ENCODE results near the gene PRIM1. TPM values are rescaled to one million over a fixed set of nuclear protein-coding genes. Genes with fewer than 3 reads are reported as not detected.
"Not testable (repeated sequence)": the region's sequence is repeated elsewhere in the genome, so short reads cannot be mapped to it uniquely, and the experiment has no call there.

Gene PRIM1
- polyA plus RNA-seq, 1 donor = 9.0 TPM

DNA sequence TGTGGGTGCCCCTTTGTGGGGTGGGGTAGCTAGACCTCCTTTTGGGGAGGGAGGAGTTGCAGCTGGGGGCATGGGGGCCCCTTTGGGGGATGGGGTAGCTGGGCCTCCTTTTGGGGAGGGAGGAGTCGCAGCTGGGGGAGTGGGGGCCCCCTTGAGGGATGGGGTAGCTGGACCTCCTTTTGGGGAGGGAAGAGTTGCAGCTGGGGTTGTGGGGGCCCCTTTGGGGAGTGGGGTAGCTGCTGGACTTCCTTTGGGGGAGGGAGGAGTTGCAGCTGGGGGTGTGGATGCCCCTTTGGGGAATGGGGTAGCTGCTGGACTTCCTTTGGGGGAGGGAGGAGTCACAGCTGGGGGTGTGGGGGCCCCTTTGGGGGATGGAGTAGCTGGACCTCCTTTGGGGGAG lies 34.0 kb downstream of the PRIM1 start:
- no peak for DNase-seq (ENCODE audit: low read depth)

DNA sequence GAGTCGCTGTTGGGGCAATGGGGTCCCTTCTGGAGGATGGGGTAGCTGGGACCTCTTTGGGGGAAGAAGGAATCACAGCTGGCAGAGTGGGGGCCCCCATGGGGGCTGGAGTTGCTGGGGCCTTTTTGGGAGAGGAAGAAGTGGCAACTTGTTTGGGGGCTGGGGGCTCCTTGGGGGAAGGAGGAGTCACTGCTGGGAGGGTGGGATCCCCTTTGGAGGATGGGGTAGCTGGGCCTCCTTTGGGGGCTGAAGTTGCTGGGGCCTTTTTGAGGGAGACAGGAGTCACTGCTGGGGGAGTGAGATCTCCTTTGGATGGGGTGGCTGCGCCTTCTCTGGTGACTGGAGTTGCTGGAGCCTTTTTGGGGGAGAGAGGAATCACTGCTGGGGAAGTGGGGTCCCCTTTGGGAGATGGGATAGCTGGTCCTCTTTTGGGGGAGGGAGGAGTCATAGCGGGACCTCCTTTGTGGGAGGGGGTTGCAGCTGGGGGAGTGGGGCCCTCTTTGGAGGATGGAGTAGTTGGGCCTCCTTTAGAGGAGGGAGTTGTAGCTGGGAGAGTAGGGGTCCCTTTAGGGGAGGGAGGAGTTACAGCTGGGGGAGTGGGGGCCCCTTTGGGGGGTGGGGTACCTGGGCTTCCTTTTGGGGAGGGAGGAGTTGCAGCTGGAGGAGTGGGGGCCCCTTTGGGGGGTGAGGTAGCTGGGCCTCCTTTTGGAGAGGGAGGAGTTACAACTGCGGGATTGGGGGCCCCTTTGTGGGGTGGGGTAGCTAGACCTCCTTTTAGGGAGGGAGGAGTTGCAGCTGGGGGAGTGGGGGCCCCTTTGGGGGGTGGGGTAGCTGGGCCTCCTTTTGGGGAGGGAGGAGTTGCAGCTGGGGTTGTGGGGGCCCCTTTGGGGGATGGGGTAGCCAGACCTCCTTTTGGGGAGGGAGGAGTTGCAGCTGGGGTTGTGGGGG lies 34.9 kb downstream of the PRIM1 start:
- DNase-seq (ENCODE audit: low read depth) = no peak

DNA sequence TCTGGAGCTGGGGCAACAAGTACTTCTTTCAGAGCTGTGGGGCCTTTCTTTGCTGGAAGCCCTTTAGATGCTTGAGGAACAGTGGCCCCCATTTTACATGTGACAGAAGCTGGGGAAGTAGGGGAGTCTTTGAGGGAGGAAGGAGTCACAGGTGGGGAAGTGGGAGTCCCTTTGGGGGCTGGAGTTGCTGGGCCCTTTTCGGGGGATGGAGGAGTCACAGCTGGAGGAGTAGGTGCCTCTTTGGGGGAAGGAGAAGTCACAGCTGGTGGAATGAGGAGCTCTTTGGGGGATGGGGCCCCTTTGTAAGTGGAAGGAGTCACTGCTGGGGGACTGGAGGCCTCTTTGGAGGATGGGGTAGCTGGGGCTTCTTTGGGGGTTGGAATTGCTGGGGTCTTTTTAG lies 35.7 kb downstream of the PRIM1 start:
- no peak for DNase-seq (ENCODE audit: low read depth)

DNA sequence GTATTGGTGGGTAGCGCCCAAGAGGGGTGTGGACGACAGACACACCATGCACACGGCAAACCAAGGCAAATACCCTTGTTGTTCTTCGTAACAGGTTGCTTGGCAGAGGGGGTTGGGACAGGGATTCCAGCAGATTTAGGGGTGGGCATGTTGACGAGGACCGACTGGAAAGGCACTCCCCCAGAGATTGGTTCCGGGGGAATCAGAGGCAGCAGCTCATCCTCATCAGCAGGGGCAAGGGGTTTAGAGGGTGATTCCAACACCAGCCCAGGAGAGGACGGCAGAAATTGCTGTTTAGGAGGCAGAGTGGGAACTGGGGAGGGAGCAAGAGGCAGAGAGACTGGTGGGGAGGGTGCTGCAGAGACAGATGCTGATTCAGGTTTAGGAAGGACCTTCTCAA lies 36.3 kb downstream of the PRIM1 start:
- DNase-seq (ENCODE audit: low read depth) = no peak

DNA sequence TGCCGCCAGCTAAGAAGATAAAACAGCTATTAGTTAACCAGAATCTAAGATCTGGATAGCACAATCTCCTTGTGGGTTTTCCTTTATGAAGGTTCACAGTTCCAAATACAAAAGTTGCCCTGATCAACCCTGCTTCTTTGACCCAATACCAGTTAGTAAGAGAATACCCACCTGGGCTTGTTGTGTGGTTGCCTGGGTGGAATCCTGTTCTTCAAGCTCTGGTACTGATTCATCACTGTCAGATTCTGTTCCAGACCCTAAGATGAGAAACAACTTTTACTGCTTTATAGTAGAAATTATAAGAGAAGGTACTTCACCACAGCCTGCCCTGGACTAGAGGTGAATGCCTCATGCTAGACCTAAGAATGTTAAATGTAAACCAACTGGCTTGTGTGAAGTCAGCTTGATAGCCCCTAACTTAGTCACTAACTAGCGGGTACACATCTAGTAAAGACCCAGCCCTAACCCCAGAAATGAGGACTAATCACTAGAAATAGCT lies 37.6 kb downstream of the PRIM1 start:
- DNase-seq (ENCODE audit: low read depth) = no peak

DNA sequence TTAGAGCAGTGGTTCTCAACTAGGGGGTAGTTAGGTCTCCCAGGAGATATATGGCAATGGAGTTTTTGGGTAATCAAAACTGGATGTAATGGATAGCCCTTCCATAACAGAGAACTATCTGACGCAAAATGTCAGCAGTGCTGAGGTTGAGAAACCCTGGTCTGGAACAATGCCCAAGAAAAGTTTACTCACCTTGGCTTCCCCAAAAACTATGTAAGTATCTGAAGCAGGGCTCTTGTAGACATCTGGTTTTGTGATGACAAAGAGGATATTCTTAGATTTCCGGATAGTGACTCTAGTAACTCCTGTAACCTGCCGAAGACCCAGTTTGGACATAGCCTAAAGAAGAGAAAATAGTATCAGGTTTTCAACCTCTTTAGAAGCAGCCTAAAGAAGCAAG lies 38.8 kb downstream of the PRIM1 start:
- DNase-seq (ENCODE audit: low read depth) = no peak

DNA sequence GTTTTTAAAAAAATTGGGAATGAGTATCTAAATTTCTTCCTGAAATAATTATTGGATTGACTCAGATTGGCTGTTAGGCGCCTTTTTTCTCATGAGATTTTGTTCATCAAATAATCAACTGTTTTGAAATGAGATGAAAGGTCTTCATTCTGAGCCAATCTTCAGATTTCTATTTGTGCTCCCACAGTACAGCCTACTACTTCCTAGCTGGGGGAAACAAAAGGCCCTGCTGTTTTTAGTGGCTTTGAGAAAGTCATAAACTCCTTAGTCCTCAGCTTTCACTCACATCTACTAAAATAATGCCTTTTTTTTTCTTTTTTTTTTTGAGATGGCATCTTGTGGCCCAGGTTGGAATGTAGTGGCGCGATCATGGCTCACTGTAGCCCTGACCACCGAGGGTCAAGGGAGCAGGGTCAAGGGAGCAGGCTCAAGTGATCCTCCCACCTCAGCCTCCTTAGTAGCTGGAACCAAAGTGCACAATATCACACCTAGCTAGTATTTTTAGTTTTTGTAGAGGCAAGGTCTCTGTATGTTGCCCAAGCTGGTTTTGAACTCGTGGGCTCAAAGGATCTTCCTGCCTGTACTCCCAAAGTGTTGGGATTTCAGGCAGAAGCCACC lies 42.3 kb downstream of the PRIM1 start:
- DNase-seq (ENCODE audit: low read depth) = no peak

DNA sequence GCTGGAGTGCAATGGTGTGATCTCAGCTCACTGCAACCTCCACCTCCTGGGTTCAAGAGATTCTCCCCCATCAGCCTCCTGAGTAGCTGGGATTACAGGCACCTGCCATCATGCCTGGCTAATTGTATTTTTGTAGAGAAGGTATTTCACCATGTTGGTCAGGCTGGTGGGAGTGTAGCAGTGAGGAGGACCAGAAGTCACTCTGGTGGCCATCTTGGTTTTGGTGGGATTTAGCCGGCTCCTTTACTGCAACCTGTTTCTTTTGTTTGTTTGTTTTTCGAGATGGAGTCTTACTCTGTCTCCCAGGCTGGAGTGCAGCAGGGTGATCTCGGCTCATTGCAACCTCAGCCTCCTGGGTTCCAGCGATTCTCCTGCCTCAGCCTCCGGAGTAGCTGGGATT lies 47.6 kb downstream of the PRIM1 start:
- not testable (repeated sequence) for DNase-seq (ENCODE audit: low read depth)

DNA sequence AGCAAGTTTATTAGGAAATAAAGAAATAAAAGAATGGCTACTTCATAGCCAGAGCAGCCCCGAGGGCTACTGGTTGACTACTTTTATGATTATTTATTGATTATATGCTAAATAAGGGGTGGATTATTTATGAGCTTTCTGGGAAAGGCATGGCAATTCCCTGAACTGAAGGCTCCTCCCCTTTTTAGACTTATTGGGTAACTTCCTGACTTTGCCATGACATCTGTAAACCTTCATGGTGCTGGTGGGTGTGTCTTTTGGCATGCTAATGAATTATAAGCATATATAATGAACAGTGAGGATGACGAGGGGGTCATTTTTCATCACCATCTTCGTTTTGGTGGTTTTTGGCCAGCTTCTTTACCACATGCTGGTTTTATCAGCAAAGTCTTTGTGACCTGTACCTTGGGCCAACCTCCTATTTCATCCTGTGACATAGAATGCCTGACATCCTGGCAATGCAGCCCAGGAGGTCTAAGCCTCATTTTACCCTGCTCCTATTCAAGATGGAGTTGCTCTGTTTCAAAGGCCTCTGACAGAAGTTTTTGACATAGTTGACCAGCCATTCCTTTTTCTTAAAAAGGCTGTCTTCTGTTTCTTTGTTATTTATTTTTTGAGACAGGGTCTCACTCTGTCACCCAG lies 53.0 kb downstream of the PRIM1 start:
- DNase-seq (ENCODE audit: low read depth) = no peak

DNA sequence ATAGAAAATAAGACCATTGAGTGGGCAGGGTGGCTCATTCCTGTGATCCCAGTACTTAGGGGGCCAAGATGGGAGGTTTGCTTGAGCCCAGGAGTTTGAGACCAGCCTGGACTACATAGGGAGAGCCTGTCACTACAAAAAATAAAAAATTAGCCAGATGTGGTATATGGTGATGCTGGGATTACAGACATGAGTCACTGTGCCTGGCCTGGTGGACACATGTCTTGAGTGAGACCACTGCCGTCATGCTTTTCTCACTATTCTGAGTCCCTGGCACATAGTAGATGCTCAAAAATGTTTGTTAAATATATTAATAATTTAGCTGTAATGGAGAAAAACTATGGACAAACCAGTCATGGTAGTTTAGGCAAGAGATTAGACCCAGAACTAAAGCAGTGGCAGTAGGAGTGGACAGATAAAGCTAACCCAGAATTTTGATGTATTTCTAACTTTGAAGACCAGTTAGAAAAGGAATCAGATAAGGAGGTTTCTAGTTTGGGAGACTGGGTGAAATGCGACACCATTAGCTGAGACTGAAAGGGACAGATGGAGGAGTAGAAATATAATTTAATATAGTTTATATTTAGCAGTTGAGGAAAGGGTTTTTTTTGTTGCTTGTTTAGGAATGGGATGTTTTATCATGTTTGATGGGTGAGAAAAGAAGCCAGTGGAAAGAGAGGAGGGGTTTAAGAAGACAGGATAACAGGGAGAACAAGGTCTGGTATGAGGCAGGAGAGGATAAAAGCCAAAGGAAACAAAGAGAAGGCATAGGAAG lies 56.6 kb downstream of the PRIM1 start:
- DNase-seq (ENCODE audit: low read depth) = no peak

DNA sequence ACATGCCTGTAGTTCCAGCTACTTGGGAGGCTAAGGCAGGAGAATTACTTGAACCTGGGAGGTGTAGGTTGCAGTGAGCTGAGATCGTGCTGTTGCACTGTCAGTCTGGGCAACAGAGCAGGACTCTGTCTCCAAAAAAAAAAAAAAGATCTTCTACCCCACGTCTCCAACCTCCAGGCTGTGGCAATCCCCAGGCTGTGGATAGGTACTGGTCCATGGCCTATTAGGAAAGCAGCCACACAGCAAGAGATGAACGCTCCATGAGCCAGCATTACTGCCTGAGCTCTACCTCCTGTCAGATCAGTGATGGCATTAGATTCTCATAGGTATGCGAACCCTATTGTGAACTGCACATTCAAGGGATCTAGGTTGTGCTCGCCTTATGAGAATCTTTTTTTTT lies 58.0 kb downstream of the PRIM1 start:
- DNase-seq (ENCODE audit: low read depth) = no peak

DNA sequence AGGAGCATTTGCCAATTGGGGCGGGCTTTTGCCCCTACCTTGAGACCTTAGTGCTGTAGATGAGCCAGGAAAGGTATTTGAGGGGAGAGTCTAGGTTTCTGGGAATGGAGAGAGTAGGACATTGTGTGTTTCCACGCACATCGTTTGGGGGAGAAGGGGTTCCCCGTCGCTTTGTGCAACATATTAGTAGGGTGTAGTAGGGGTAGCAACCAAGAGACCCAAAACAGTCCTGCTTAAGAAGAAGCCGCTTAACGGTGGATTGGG lies 63.3 kb downstream of the PRIM1 start:
- DNase-seq (ENCODE audit: low read depth) = no peak

DNA sequence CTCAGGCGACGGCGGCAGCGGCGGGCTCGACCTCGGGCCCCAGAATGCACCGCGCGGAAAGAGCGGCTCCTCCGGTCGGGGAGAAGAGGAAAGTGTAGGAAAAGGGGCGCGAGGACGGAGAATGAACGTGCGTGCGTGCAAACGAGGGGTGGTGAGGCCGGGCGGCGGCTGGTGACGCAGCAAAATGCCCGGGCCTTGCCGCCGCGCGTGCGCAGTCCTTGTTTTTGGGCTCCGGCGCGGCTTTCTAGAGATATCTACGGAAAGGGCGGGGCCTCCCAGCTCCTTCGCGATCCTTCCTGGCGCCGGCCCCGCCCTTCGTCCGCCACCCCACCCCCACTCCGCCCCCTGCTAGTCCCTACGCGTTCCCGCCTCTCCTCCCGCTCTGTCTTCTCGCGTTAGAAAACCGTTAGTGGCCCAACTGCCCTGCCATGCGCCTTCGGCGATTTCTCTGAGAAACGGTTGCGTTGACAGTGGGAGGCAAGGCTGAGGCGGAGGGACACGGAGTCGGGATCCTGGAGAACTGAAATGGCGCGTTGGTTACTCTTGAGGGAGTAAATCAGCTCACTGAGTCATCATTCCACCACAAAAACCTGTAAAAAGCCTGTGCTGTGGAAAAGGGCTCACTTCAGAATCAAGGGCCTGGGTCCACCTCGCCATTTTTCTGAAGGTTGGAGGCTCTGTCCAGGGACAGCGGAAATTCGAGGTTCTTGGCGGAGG lies 63.8 kb downstream of the PRIM1 start, which contains the start of gene PTGES3:
PTGES3 (minus strand) TSS at position 156 of the 717 bp plus-strand sequence. CDS start 285 bp downstream, outside the sequence.
- DNase-seq (ENCODE audit: low read depth) = peak; percentile 92

DNA sequence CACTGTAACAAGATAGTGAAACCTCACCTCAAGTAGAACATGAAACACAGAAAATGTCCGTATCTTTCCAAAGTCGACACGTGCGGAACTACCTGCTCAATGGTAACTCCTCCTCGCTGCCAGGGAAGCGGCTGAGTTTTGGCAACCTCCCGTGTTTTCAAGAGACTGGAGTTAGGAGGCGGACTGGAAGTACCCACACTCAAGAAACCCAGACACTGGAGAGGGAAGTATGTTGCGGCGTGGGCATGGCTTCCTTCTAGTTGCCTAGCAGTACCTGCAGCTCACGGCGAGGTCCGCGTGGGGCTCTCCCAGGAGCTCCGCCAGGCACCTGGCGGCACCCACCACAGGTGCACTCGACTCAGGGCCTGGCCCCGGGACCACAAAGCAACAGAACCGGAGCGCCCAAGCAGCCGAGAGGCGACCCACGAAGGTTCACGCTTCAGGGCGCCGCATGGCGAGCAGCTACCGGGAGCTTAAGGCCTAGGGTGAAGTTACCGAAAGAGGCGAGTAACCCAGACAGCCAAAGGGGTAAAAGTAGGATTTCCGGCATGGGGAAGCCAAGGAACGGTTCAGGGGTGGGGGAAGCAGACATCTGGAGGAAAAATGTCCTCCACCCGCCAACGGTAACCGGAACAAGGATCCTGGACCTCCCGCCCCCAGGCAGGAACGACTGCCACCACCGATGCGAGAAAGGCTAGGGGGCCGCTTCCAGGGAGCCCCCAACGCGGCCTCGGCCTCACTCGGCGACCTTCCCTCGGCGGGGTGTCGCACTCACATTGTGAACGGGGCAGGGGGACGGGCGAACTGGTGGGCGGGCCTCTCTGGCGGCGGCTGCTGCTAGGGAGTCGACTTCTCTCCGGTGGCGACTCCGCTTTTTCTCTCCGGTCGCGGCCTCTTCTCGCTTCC lies 64.6 kb downstream of the PRIM1 start:
- DNase-seq (ENCODE audit: low read depth) = peak; percentile 8

DNA sequence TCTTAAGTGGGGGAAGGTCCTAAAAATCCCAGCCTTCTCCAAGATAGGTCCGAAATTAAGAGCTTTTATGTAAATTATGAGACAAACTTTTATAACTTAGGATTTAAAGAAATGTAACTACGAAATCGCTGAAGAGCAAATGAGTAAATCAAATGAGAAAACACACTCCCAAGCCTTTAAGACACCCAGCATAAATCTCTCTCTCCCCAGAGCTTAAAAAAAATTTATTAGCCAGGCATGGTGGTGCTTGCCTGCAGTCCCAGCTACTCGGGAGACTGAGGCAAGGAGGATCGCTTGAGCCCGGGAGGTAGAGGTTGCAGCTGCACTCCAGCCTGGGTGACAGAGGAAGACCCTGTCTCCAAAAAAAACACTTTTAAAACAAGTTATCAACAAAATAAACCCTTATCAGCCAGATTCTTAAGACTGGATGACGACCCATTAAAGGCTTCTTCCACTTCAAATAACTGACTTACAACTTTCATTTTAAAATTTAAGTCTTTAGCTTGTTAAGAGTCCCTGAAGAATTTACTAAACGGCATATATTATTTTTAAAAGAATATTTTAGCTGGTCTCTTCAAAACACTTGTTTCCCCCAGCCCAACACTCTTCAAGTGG lies 67.3 kb downstream of the PRIM1 start:
- DNase-seq (ENCODE audit: low read depth) = no peak

DNA sequence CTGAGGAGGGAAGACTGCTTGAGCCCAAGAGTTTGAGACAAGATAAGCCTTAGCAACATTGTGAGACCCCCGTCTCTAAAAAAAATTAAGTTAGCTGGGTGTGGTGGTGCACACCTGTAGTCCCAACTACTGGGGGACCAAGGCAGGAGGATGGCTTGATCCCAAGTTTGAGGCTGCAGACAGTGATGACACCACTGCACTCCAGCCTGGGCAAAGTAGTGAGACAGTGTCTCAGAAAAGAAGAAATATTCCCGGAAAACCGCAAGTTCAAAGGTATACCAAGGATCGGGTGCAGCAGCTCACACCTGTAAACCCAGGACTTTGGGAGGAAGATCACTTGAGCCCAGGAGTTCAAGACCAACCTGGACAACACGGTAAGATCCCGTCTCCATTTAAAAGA lies 69.8 kb downstream of the PRIM1 start:
- no peak for DNase-seq (ENCODE audit: low read depth)
